Smooth muscle cell (in vitro differentiated cells): ENCODE results near the gene RNF220. TPM values are rescaled to one million over a fixed set of nuclear protein-coding genes. Genes with fewer than 3 reads are reported as not detected.

Experiments
- DNase-seq: peaks from one replicate; lab custom pipeline; 2025; ENCODE audit not compliant: unreplicated experiment; lab: John Stamatoyannopoulos, UW
- H2AFZ ChIP-seq: fragments of 200-600 bp; sonication (generic); 2 replicates; pipeline ENCODE4 v1.6.0; 2016; ENCODE audit warnings: antibody characterized with exemption, low read depth, mild to moderate bottlenecking
- H3F3A ChIP-seq: fragments of 200-600 bp; sonication (generic); 2 replicates; pipeline ENCODE4 v1.6.0; 2017; ENCODE audit warnings: antibody characterized with exemption, low read depth
- H3K27ac ChIP-seq: fragments of 200-600 bp; sonication (generic); 2 replicates; pipeline ENCODE4 v1.5.1; 2016; ENCODE audit warnings: low read depth, mild to moderate bottlenecking
- H3K27me3 ChIP-seq: fragments of 200-600 bp; sonication (generic); 2 replicates; pipeline ENCODE4 v1.6.1; 2016; ENCODE audit warnings: low read depth, mild to moderate bottlenecking
- H3K36me3 ChIP-seq: fragments of 200-600 bp; sonication (generic); 2 replicates; pipeline ENCODE4 v1.5.1; 2016; ENCODE audit warnings: low read depth
- H3K4me1 ChIP-seq: fragments of 200-600 bp; sonication (generic); 2 replicates; pipeline ENCODE4 v1.5.1; 2016; ENCODE audit warnings: low read depth
- H3K4me2 ChIP-seq: fragments of 200-600 bp; sonication (generic); 2 replicates; pipeline ENCODE4 v1.6.0; 2016; ENCODE audit warnings: mild to moderate bottlenecking
- H3K4me3 ChIP-seq: fragments of 200-600 bp; sonication (generic); 2 replicates; pipeline ENCODE4 v1.5.1; 2016; ENCODE audit warnings: mild to moderate bottlenecking
- H3K79me2 ChIP-seq: fragments of 200-600 bp; sonication (generic); 2 replicates; pipeline ENCODE4 v1.6.0; 2016; ENCODE audit warnings: low read depth, mild to moderate bottlenecking
- H3K9ac ChIP-seq: fragments of 200-600 bp; sonication (generic); 2 replicates; pipeline ENCODE4 v1.6.0; 2016; ENCODE audit warnings: low read depth
- H3K9me3 ChIP-seq: fragments of 200-600 bp; sonication (generic); replicated peaks from 2 replicates; pipeline ENCODE4 v1.5.1; 2016; ENCODE audit warnings: low read depth
- H4K20me1 ChIP-seq: fragments of 200-600 bp; sonication (generic); 2 replicates; pipeline ENCODE4 v1.6.0; 2016; ENCODE audit warnings: low read depth
- WGBS: methylation state at CpG from one replicate; pipeline ENCODE4 v1.1.7; 2016; ENCODE audit warnings: low lambda C conversion rate; 5-methylcytosine and 5-hydroxymethylcytosine counted together
- polyA plus RNA-seq: library from polyadenylated mRNA; unstranded; fragments of >200 nt; fragmentation: Nextera tagmentation; extraction: Ambion mirVana; gene quantifications from 2 replicates; pipeline ENCODE4 v1.2.1, GENCODE V29; 2016
- total RNA-seq: library from RNA; depleted of rRNA; stranded (reverse); fragments of >200 nt; gene quantifications from 2 replicates; pipeline ENCODE4 v1.2.3, GENCODE V29; 2014
- TF ChIP-seq, protein P1 (sequence below): fragments of 200-600 bp; sonication (generic); IDR thresholded peaks from 2 replicates; pipeline ENCODE4 v1.5.1; 2017; ENCODE audit warnings: borderline replicate concordance, mild to moderate bottlenecking, antibody characterized with exemption; ENCODE audit not compliant: insufficient read depth, poor library complexity, severe bottlenecking

RNF220 gene
- total and polyA plus RNA-seq, 2 experiments from 2014 or later: 65.8 to 71.1 TPM

DNA sequence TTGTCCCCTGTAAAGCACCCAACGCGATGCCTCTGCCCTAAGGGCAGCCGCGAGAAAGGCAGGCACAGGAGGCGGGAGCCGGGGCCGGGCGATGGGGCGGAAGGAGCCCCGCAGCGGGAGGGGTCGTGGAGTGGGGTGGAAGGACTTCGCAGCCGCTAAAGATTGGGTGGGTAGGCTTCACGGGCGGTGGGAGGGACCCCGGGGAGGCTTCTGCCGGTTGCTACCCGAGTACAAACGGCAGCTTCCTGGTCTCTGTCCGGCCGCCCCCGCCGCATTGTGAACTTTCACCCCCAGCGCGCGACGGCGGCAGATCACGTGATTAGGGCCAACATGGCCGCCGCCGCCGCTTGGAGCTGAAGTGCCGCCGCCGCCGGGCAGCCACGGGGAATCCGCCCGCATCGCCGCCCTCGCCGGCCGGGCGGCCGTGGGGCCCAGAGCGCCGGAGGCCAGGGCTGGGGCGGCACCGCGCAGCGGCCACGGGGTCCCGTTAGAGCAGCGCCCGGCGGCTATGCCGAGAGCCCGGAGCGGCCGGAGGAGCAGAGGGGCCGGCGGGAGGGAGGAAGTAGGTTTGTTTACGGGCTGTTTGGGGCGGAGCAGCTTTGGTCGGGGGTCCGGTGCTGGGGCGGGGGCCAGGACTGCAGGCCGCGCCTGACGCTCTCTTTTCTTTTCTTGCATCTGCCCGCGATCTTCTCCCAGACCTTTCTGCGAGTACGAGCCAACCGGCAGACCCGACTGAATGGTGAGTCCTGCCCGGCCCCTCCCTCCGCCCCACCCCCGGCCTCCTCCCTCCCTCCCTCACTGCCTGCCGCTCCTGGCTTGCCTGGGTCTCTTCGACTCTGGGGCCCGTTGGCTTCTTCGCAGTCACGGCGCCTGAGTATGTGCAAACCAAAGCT lies 226.8 kb downstream of the RNF220 start:
- H3K4me1 ChIP-seq: peaks cover 16% of the 10 kb centered on the region
- no peaks in the 10 kb centered on the region for H3K36me3 ChIP-seq
- H3K9me3 ChIP-seq: no peaks in the 10 kb centered on the region
- no peaks in the 10 kb centered on the region for H3F3A ChIP-seq
- no peaks in the 10 kb centered on the region for H3K27me3 ChIP-seq
- WGBS: 1% methylated on average over 63 of the region's 88 CpGs
- peak overlapping the region; percentile 60 for H3K4me3 ChIP-seq
- TF ChIP-seq, protein P1, sequence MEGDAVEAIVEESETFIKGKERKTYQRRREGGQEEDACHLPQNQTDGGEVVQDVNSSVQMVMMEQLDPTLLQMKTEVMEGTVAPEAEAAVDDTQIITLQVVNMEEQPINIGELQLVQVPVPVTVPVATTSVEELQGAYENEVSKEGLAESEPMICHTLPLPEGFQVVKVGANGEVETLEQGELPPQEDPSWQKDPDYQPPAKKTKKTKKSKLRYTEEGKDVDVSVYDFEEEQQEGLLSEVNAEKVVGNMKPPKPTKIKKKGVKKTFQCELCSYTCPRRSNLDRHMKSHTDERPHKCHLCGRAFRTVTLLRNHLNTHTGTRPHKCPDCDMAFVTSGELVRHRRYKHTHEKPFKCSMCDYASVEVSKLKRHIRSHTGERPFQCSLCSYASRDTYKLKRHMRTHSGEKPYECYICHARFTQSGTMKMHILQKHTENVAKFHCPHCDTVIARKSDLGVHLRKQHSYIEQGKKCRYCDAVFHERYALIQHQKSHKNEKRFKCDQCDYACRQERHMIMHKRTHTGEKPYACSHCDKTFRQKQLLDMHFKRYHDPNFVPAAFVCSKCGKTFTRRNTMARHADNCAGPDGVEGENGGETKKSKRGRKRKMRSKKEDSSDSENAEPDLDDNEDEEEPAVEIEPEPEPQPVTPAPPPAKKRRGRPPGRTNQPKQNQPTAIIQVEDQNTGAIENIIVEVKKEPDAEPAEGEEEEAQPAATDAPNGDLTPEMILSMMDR: no peak
- H4K20me1 ChIP-seq: peaks cover 13% of the 10 kb centered on the region
- H3K9ac ChIP-seq: peak overlapping the region; percentile 82
- H3K4me2 ChIP-seq: peak overlapping the region; percentile 92
- H3K27ac ChIP-seq: peak overlapping the region; percentile 74
- H3K79me2 ChIP-seq: peaks cover 17% of the 10 kb centered on the region
- peak; percentile 74 for DNase-seq
- peak overlapping the region; percentile 98 for H2AFZ ChIP-seq

DNA sequence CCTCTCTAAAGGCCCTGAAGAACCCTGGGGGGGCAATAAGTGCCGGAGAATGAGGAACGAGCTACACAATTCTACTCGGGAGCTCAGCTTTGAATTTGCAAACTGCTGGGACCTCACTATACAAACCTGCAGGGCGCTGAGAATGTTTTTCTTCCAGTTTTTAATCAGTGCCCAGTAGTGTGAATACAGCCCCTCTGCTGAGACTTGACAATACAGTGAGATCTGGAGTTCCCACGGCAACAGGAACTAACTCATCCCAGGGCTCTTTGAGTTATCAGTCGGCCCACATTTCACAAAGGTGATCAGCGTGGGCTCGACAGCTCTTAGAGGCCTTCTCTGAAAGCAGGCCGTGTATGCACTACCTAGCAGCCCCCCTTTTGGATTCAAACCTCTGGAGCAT lies 227.5 kb downstream of the RNF220 start:
- Histone ChIP-seq H3K4me1 (peaks cover 21% of the 10 kb centered on the region), H4K20me1 (peaks cover 14% of the 10 kb centered on the region), H3K27ac (peak overlapping the region; percentile 74), H3K9ac (peak overlapping the region; percentile 82), H3F3A (no peaks in the 10 kb centered on the region), H3K9me3 (no peaks in the 10 kb centered on the region), H3K4me3 (peak overlapping the region; percentile 60), H3K27me3 (no peaks in the 10 kb centered on the region), H2AFZ (peak overlapping the region; percentile 98), H3K36me3 (no peaks in the 10 kb centered on the region), H3K79me2 (peaks cover 17% of the 10 kb centered on the region), H3K4me2 (peak overlapping the region; percentile 92)
- no peak for DNase-seq
- TF ChIP-seq, protein P1: no peak
- 11% methylated on average over 9 of the region's 9 CpGs for WGBS

DNA sequence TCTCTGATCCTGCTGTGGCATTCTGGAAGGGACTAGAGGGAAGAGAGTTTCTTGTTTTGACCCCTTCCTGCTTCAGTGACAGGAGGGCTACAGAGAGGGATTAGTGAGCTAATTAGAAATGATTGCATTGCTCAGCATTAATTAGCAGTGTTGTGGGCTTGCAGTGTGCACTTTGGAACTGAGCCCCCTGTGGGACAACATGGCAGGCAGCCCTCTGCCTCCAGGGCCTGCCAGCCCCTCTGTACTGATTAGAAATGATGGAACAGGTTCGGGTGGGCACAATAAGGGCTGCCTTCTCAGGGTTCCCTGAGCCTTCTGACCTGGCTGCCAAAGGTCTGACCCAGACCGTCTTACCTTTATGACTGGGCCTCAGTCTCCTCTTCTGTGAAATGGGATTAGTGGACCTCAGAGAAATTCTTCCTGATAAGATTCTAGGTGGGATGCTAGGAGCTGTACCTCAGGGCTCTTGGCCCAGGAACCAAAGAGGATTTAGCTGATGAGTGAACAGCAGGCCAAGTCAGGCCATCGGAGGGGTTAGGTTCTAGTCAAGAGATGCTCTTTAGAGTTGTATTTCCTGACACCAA lies 229.6 kb downstream of the RNF220 start:
- peaks cover 17% of the 10 kb centered on the region for H3K79me2 ChIP-seq
- H3K36me3 ChIP-seq: no peaks in the 10 kb centered on the region
- no peak overlapping the region for H2AFZ ChIP-seq
- H3K4me1 ChIP-seq: peaks cover 21% of the 10 kb centered on the region
- 95% methylated on average over 3 of the region's 3 CpGs for WGBS
- peaks cover 14% of the 10 kb centered on the region for H4K20me1 ChIP-seq
- H3K27me3 ChIP-seq: no peaks in the 10 kb centered on the region
- H3K4me2 ChIP-seq: no peak overlapping the region
- H3K9ac ChIP-seq: no peak overlapping the region
- DNase-seq: no peak
- H3K9me3 ChIP-seq: no peaks in the 10 kb centered on the region
- no peak overlapping the region for H3K27ac ChIP-seq
- TF ChIP-seq, protein P1: no peak
- H3F3A ChIP-seq: no peaks in the 10 kb centered on the region
- H3K4me3 ChIP-seq: no peak overlapping the region
